Measurements from ENCODE around the gene PRKACA.
"Not testable (repeated sequence)": the region's sequence is repeated elsewhere in the genome, so short reads cannot be mapped to it uniquely, and the experiment has no call there.

PRKACA gene

DNA sequence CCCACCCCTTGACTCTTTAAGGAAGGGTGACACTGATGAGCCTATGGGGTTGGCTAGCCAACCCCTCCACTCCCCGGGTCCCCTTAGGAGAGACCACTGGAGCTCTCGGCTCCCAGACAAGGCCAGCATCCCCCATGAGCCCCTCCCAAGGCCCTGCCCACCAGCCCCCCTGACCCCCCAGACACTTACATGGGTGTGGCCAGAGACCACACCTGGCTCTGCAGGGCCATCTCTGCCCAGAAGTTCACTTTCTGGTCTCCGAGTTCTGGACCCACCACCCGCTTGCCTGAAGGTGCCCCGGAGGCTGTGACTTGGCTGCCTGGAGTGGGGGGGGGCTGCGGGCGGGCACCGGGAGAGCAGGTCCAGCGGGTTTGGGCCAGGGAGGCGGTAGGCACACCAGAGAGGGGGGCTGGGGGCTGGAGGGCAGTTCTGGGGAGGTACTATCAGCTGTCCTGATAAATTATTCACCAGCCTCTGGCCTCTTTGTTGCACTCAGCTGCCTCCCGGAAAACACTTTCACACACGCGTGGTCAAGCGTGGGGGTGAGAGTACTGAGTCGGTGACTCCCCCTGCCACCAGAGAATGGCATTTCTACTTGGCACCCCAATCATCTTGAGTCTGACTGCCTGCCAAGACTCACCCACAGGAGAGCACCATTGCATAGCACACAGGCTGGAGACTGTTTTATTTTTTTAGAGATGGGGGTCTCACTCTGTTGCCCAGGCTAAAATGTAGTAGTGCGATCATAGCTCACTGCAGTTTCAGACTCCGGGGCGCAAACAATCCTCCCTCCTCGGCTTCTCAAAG, 55.6 kb downstream of the PRKACA start, which contains the start of gene PALM3:
Gene PALM3 (minus strand): TSS at position 326 of the 807 bp plus-strand sequence. CDS start 96 bp downstream, at position 230.
- no peak for DNase-seq

DNA sequence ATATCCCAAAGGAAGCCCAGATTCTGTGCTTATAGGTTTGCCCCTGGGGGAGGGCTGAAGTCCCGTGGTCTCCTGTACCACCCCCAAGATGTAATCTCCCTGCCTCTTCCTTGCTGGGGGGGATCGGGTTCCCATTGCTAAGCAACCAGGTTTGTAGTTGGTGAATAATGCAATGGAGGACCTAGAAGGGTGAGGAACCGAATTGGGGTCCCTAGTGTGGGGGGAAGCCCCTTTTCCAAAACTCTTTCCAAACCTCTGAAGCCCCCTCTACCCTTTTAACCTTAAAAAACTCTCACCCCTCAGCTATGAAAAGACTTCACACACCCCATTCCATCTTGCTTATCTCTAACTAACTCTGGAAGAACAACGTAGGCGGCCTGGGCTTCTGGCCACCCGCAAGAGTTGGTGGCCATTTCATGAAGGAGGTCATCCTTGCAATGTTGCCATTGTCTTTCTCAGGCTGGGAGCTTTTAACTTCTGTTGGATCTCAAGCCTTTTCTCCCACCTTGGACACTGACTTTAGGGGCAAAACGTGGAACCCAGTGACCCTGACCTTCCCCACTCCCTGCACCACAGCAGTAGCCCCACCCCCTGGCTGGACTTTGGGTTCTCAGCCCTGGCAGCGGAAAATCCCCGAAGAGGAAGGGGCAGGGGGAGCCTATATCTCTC, 56.3 kb downstream of the PRKACA start:
- no peak for DNase-seq

- DNase-seq = no peak
Measured at GRCh38 chr19:14059652-14060155, 57.9 kb downstream of the PRKACA start.

DNA sequence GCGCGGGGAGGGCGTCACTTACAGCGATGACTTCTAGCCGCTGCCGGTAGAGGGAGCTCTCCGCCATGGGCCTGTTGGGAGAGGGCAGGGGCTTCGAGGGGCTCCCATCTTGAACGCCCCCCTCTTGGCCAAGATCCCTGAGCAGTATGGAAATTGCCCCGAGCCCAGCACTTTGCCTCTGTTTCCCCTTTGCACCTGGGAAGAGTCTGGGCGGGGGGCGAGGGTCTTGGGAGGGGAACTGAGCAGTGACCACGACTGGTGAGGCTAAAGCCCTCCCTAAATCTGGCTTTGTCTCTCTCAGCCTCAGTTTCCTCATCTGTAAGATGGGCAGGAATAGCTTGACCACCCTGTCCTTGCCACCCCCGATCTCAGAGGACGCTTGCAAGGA, 58.5 kb downstream of the PRKACA start:
- DNase-seq = no peak

DNA sequence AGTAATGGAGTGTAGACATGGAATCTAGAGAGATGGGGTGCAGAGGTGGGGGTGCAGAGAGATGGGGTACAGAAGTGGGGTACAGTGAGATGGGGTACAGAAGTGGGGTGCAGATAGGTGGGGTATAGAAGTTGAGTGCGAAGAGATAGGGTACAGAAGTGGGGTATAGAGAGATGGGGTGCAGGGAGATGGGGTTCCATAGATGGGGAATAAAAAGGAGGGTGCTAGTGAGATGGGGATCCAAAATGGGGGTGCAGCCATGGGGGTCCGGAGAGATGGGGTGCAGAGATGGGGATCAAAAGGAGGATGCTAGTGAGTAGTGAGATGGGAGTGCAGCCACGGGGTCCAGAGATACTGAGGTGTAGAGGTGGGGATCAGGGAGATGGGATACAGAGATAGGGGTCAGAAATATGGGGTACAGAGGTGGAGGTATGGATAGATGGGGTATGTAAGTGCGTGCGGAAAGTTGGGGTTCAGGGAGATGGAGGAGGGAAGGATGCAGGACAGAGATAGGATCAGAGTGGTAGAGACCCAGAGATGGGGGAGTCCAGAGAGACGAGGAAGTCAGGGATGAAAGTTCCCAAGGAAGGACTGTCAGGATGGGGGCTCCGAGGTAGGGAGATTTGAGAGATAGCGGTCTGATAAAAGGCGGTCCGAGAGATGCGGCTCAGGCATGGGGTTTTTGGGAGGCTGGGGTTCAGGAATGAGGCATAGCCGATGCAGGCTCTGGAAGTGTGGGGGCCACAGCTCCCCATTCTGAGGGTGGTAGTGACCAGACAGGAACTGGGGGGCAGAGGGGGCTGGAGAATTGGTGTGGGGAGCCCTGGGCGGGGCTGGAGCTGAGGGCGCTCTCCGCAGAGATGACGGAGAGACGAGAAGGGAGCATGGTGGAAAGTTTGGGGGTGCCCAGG, 59.1 kb downstream of the PRKACA start:
- DNase-seq = no peak

- DNase-seq = no peak
Measured at GRCh38 chr19:14056741-14057356, 60.7 kb downstream of the PRKACA start.

DNA sequence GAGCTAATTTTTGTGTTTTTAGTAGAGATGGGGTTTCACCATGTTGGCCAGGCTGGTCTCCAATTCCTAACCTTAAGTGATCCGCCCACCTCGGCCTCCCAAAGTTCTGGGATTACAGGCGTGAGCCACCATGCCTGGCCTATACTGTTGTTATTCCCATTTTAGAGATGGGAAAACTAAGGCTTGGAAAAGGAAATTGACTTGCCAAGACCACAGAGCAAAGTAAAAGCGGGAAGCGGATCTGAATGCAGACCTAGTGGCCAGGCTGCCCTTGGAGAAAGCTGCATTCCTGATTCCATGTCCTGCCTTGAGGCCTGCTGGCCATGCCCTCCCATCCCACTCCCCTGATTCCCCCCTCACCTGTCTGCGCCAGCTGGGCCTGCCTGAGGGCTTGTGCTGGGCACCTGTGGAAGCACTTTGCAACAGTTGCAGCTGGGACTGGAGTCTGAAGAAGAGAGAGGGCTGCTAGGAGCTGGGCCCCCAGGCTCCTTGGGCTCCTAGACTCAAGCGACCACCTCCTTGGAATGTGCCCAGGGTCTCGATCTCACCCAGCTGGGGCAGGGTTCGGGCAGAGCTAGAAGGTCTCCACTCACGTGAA, 61.4 kb downstream of the PRKACA start:
- DNase-seq = no peak

DNA sequence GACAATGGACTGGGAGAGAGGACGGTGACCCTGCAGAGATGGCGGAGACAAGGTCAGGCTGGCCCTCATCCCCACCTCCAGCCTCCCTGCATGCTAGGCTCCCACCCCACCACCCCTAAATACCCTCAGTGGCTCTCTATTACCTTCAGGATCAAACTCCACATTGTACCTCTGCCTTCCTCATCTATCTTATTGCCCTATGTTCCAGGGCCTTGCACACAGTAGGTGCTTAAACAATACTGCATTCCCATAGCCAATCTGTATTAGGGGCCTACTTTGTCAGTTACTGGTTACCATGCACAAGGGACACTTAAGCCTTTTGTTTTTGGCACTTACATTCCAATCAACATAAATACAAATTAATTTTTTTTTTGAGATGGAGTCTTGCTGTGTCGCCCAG, 62.2 kb downstream of the PRKACA start:
- no peak for DNase-seq

DNA sequence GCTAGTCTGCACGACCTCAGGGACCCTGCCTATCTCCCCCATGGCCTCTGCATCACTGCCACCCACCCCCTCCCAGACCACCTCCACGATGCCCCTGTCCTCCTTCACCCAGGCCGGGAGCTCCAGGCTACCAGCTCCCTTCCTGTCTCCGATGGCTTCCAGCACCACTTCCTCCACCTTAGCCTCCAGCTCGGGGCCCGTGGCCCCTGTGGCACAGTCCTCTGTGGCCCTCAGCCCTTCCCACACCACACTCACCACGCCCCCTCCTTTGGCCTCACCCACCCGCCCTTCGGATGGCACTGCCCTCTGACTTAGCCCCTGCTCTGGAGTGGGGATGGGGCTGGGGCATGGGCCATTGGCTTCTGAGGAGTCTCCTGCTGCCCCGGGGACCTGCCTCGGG, 62.8 kb downstream of the PRKACA start:
- DNase-seq = no peak

DNA sequence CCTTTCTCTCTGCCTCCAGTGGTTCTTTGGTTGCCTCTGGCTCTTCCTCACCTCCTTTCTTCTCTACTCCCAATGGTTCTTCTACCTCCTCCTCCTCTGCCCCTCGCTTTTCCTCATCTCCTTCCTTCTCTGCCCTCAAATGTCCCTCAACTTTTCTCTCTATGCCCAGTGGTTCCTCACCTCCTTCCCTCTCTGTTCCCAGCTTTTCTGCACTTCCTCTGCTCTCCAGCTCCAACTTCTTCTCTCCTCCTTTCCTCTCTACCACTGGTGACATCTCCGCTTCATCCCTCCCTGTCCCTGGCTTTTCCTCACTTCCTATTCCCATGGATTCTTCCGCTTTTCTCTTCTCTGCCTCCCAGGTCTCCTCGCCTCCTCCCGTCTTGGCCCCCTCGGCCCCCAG, 63.5 kb downstream of the PRKACA start:
- DNase-seq = no peak

GRCh38 chr19:14053500-14053899, 64.1 kb downstream of the PRKACA start:
- DNase-seq = no peak

GRCh38 chr19:14053032-14053431, 64.5 kb downstream of the PRKACA start:
- DNase-seq = no peak

- no peak for DNase-seq
Measured at GRCh38 chr19:14052470-14052869, 65.1 kb downstream of the PRKACA start.

GRCh38 chr19:14051980-14052379, 65.6 kb downstream of the PRKACA start:
- no peak for DNase-seq

DNA sequence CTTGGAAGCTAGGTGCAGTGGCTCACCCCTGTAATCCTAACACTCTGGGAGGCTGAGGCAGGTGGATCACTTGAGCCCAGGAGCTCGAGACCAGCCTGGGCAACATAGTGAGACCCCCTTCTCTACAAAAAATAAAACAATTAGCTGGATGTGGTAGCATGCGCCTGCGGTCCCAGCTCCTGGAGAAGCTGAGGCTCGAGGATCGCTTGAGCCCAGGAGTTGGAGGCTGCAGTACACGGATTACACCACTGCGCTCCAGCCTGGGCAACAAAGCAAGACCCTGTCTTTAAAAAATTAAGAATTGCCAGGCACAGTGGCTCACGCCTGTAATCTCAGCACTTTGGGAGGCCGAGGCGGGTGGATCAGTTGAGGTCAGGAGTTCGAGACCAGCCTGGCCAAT, 66.6 kb downstream of the PRKACA start:
- not testable (repeated sequence) for DNase-seq

- DNase-seq = no peak
Measured at GRCh38 chr19:14050512-14050911, 67.0 kb downstream of the PRKACA start.

- no peak for DNase-seq
Measured at GRCh38 chr19:14048443-14049153, 69.0 kb downstream of the PRKACA start.

DNA sequence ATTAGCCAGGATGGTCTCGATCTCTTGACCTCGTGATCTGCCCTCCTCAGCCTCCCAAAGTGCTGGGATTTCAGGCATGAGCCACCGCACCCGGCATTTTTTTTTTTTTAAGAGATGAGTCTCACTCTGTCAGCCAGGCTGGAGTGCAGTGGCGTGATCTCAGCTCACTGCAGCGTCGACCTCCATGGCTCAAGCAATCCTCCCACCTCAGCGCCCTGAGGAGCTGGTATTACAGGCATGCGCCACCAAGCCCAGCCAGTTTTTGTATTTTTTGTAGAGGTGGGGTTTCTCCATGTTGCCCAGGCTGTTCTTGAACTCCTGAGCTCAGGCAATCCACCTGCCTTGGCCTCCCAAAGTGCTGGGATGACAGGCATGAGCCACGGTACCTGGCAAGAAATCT, 69.7 kb downstream of the PRKACA start:
- not testable (repeated sequence) for DNase-seq

GRCh38 chr19:14042659-14043608, 74.6 kb downstream of the PRKACA start:
- not testable (repeated sequence) for DNase-seq

All from amniotic stem cell (primary cell).